CD4-positive, alpha-beta T cell treated with Interleukin-6 for 4 hours (primary cell): ENCODE measurements around the gene CD200.
A peak's percentile ranks its signal among the peaks of the same experiment; 100 is the strongest.

Experiments used
- DNase-seq: peaks from one replicate; pipeline ENCODE4 v3.0.0-alpha.2; 2020; ENCODE audit warnings: mixed read lengths

Gene CD200

DNA sequence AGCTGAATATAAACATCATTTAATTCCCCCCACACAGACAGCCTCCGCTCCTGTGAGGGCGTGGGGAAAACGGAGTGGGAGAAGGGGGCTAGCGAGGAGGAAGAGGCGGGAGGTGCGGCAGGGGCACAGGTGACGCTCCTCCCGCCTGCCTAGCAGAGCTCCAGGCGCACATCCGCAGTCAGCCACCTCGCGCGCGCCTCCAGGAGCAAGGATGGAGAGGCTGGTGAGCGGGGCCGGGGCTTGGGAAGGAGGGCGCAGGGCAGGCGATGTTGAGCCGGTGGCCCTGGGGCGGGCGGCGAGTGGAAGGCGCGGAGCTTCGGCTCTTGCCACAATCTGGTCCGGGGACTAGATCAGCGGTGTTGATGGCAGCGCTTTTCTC, at the start of gene CD200:
TSS of gene CD200 (plus strand) at position 155 of the 379 bp plus-strand sequence. CDS start at position 212, 57 bp downstream.
- DNase-seq, result peak; percentile 62

GRCh38 chr3:112289011-112289410, 43.9 kb upstream of the CD200 start:
- no peak for DNase-seq

DNA sequence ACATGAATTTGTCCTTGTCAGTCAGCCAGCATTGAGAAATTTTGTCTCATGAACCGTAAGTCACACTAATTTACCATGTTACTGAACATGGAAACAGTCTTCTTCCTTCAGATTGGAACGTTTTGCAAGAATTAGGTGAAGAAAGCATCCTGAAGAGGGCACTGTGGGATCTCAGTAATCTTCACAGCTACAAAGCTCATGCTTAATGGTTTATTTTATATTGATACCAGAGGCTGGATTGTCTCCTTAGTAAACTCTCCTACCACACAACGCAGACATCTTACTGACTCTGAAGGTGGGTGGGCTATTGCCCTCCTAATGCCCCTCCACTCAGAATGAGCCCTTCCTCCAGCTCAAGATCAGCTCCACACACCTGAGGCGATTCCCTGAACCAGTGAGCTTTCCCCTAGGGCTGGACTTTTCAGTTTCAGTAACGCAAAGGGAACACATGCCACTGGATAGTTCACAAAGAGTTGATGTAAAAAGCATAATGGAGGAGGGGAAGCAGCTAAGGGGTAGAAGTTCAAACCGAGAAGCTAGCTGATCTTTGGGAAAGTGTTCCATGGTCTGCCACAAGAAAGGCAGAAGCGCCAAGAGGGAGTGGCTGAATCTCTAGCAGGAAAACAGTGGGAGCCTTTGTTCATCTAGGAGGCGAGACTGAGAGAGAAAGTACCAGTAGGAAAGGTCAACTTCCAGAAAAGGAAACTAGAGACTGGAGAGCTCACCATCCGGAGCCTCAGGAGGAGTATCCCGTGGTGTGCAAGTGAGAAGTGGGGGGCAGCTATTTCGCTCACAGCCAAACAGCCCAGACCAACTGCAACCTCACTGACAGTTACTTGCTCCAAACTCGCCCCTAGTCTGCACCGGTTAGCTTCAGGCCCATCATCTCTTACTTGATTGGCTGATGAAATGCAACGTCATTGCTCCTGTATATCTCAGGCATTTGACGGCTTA, 39.3 kb upstream of the CD200 start, which contains the start of gene SLC9C1:
TSS of gene SLC9C1 (minus strand) at position 849 of the 954 bp plus-strand sequence. CDS start 7,425 bp downstream, outside the sequence.
- peak; percentile 54 for DNase-seq

DNA sequence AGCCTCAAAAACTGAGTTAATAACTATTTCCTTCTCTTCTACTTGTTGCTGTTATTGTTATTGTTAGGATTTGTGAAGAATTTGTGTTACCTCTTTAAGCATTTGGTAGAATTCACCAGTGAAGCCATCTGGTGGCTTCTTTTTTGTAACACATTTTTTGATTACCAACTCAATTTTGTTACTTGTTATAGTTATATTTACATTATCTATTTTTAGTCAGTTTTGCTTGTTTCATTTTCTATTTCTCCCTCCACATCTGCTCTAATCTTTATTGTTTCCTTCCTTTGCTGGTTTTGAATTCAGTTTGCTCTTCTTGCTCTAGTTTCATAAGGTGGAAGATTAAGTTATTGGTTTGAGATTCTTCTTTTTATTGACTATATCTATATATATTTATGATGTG, 35.2 kb upstream of the CD200 start:
- DNase-seq, result no peak

DNA sequence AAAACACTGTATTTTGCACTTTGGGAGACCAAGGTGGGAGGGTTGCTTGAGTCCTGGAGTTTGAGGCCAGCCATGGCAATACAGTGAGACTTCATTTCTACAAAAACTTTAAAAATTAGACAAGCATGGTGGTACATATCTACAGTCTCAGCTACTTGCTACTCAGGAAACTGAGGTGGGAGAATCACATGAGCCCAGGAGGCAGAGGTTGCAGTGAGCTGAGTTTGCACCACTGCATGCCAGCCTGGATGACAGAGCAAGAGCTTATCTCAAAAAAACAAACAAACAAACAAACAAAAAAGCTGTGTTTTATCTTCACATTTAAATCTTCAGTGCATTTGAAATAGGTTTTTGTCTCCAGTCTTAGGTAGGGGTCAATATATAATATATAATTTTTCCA, 34.2 kb upstream of the CD200 start:
- peak; percentile 10 for DNase-seq

DNA sequence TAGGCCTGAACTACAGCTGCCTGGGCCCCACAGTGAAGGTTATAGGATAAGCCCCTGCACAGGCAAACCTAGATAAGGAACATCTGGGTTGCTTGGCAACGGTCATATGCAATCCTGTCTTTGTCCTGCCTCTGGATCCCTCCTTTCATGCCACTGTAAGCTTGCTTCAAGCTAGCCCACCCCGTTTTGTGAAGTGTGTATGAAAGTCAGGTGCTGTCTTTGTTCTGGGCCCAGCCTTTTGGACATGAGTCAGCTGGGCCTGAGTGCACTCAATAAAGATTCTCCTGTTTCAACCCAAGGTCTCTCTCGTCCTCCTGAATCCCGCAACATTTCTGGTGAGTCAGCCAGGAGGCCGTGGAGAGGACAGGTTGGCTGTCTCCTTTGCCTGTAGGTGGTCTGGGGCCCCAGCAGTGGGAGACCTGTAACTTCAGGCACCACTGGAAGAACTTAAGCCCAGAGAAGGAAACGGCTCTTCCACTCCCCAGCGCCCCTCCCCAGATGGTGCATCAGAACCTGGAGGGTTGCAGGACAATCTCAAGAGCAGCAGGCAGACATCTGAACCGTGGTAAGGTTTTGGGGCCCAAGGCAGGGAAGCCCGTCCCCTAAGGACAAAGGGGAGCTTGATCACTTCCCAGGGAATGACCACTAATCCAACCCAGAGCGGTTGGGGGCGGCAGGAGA, 30.7 kb upstream of the CD200 start:
- DNase-seq, result no peak

GRCh38 chr3:112302881-112303763, 29.8 kb upstream of the CD200 start:
- peak; percentile 27 for DNase-seq

GRCh38 chr3:112303764-112304325, 29.1 kb upstream of the CD200 start:
- DNase-seq, result peak; percentile 35

DNA sequence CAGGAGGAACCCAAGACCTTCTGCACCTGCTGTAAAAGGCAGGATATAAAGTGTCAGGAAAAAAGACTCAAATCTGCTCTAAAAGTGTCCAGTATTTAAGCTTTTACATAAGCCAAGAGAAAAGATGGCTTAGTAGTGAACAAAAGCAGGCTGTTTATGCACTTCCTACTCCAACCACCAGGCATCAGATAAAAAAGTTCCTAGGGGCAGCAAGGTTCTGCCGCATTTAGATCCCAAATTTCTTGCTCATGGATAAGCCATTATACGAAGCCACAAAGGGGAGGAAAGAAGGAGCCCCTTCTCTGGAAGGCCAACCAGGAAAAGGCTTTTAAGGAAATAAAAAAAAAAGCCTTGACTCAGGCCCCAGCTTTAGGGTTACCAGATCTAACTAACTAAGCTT, 28.3 kb upstream of the CD200 start:
- DNase-seq, result no peak

GRCh38 chr3:112306825-112307224, 26.1 kb upstream of the CD200 start:
- no peak for DNase-seq

DNA sequence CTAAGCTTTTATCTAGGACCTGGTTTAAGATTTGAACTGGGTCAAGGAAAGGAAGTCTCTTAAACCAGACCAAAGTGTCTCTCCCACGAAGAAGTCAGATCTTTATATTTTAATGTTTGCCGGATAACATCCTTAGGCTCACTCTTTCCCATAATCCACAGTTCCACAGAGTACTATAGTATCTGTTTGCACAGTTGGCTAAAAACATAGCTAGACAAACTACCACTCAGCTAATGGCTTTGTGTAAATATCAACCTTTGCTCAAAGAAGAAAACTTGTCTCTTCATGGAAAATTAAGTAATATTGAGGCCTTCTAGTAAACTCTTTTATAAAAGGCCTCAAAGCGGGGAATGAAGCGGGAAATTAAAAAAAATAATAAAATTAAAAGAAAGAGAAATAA, 25.4 kb upstream of the CD200 start:
- no peak for DNase-seq

- no peak for DNase-seq
Measured at GRCh38 chr3:112308151-112308911, 24.6 kb upstream of the CD200 start.

DNA sequence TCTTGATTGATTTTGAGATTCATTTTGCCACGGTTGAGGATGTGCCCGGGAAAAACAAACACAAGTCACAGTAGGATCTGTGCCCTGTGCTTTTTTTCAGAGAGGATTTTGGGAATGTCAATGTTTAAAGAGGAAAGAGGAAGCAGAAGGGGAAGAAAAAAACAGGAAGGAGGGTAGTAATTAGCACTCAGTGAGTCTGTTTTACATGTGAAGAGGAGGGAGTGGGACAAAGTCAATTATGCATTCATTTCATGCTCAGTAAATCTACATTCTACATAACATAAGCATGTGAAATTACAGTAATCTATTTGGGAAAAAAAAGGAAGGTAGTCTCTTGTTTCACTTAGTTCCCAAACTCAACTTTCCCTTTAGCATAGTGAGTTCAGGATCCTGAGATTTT, 18.3 kb upstream of the CD200 start:
- no peak for DNase-seq

GRCh38 chr3:112315791-112316190, 17.2 kb upstream of the CD200 start:
- no peak for DNase-seq

GRCh38 chr3:112319516-112320276, 13.3 kb upstream of the CD200 start:
- no peak for DNase-seq

DNA sequence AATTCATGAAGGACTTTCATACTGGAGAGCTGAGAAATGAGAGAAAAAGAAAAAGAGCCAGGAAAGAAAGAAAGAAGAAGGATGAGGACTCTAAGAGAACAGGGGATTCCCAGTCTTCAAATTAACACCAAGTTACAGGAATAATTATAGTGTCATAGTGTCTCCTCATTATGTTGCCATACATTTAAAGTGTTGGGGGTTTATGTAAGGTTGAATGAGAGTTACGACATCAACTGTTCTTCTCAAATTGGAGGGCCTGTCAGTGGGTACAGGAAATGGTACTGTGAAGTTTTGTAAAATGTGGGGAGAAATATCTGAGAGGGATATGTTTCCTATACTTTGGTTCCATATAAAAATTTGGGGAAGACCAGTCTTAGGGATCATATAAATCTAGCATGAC, 12.3 kb upstream of the CD200 start:
- DNase-seq, result no peak

DNA sequence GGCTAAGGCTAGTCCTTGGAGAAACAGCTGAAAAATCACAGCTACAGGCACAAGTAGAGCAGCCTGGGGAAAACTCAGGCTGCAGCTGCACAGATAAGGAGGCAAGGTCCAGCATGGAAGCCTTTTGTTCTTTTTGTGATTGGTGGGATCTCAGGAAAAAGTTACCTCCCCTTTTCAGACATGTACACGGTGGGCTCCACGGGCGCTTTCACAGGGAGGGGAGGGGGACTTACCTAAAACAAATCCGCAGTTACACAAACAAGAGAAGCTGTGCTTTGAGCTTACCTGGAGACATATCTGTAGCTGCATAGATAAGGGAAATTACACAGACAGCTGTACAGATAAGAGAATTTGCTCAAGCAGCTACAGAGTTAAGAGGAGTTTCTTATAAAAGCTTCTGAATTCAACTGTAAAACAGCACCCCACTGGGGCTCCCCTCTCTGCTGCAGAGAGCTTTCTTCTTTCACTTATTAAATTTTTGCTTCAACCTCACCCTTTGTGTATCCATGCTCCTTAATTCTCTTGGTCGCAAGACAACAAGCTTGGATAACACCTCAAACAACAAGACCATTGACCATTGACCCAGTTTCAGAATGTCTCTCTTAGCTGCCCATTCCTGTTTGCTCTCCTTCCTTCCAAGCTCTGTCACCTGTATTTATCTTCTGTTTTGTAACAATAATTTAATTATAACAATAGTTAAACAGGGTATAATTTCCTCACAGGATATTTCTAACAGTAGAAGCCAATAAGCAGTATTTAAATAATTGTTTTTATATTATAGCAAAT, 10.9 kb upstream of the CD200 start:
- DNase-seq, result no peak

- DNase-seq, result peak; percentile 57
Measured at GRCh38 chr3:112327371-112327951, 5.5 kb upstream of the CD200 start.

- DNase-seq, result no peak
Measured at GRCh38 chr3:112331851-112332250, 1.1 kb upstream of the CD200 start.
